Measurements from ENCODE around the gene OR5AU1. TPM values are rescaled to one million over a fixed set of nuclear protein-coding genes. Genes with fewer than 3 reads are reported as not detected.
A peak's percentile ranks its signal among the peaks of the same experiment; 100 is the strongest.

The OR5AU1 gene
- polyA plus RNA-seq, 2 of the 4 experiments (the other 2 are of a cell fraction) = not detected

DNA sequence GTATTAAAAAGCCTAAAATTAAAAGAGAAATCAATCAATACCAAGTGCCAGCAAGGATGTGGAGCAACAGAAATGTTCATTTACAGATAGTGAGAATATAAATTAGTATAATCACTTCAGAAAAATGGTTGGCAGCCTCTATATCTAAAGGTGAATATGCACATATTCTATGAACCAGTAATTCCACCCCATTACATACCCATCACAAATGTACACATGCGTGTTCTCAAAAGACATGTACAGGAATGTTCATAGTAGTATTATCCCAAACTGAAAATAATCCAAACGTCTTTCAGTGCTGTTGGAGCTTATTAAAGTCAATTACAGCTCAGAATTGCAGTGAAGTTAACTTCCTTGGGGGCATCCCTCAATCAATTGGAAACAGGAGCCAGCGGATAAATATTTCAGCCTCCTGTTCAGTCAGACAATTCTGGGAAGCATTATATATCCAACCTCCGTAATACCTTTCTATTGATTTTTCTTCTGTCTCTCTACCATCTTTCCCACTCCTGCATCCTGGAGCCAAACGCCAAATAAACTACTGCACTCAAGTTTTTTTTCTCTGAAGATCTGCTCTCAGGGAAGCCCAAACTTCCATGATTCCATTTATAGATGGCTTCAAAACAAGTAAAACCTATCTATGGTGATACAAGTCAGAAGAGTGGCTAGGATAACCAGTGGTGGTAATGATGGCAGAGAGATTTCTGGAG, 45.0 kb upstream of the OR5AU1 start (continued):
- TF ChIP-seq PBX3 (IDR thresholded peaks at IDR 0.05) (no peak), TFCP2L1 (CRISPR knock-in tag; IDR thresholded peaks at IDR 0.05) (no peak), EHF (CRISPR knock-in tag; IDR thresholded peaks at IDR 0.05) (no peak), ESRRA (IDR thresholded peaks at IDR 0.05; ENCODE audit: borderline replicate concordance, low read length) (no peak)

DNA sequence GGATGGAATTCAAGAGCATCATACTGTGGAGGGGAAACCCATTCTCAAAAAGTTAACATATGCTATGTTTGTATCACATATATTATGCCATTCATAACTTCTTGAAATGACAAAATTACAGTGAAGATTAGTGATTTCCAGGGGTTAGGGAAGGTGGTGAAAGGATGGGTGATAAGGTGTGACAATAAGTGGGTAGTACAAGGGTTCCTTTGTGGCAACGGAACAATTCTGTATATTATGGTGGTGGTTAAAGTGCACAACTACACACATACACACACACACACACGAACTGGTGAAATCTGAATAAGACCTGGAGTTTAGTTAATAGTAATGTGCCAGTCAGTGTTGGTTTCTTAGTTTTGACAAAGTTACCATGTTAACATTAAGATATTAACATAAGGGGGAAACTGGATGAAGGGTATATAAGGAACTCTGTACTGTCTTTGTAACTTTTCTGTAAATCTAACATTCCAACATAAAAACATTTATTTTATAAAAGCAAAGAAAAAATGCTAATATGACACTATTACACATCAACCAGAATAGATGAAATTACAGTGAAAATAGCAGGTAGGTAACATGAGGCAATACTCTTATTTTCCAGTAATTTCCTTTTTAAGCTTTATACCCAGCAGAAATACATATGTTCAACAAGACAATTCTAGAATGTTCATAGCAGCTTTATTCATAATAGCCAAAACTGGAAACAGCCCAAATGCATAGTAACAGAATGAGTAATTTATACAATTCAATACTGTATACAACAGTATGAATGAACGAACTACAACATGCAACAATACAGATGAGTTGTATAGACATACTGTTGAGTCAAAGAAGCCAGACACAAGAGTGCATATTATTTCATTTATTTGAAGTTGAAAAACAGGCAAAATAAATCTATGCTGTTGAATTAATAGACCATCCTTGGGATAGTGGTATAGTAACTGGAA, 44.0 kb upstream of the OR5AU1 start:
- no peak for DNase-seq (ENCODE audit: low read depth in 1 of 2, low spot score in 1 of 2)
- ChIA-PET POLR2A (no interaction called here), CTCF (no interaction called here)
- TF ChIP-seq MAFK (IDR thresholded peaks at IDR 0.05; ENCODE audit: partially characterized antibody) = peak; percentile 29
- TF ChIP-seq, protein P1, sequence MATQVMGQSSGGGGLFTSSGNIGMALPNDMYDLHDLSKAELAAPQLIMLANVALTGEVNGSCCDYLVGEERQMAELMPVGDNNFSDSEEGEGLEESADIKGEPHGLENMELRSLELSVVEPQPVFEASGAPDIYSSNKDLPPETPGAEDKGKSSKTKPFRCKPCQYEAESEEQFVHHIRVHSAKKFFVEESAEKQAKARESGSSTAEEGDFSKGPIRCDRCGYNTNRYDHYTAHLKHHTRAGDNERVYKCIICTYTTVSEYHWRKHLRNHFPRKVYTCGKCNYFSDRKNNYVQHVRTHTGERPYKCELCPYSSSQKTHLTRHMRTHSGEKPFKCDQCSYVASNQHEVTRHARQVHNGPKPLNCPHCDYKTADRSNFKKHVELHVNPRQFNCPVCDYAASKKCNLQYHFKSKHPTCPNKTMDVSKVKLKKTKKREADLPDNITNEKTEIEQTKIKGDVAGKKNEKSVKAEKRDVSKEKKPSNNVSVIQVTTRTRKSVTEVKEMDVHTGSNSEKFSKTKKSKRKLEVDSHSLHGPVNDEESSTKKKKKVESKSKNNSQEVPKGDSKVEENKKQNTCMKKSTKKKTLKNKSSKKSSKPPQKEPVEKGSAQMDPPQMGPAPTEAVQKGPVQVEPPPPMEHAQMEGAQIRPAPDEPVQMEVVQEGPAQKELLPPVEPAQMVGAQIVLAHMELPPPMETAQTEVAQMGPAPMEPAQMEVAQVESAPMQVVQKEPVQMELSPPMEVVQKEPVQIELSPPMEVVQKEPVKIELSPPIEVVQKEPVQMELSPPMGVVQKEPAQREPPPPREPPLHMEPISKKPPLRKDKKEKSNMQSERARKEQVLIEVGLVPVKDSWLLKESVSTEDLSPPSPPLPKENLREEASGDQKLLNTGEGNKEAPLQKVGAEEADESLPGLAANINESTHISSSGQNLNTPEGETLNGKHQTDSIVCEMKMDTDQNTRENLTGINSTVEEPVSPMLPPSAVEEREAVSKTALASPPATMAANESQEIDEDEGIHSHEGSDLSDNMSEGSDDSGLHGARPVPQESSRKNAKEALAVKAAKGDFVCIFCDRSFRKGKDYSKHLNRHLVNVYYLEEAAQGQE (IDR thresholded peaks at IDR 0.05) = peak; percentile 36; the same call in 1 of the 2 replicates
- peak; percentile 41; the same call in 1 of the 2 replicates for TF ChIP-seq POLR2AphosphoS2 (conservative IDR thresholded peaks at IDR 0.05; ENCODE audit: low read length)
- TF ChIP-seq CEBPB (IDR thresholded peaks at IDR 0.05) = no peak
- peak; percentile 46; the same call in 1 of the 2 replicates for TF ChIP-seq HOXA7 (CRISPR knock-in tag; IDR thresholded peaks at IDR 0.05)
- no peak for TF ChIP-seq ZNF302 (CRISPR knock-in tag; IDR thresholded peaks at IDR 0.05)
- TF ChIP-seq GATA3 (IDR thresholded peaks at IDR 0.05; ENCODE audit: borderline replicate concordance) = no peak
- 69% methylated on average over 3 of the region's 3 CpGs for WGBS (ENCODE audit: missing lambda C conversion rate)
- FAIRE-seq = no peak
- Histone ChIP-seq H3K4me2 (no peak overlapping the region), H3K27ac (no peak overlapping the region), H3K4me1 (no peaks in the 10 kb centered on the region), H3K4me3 (no peak overlapping the region), H3K9me3 (peaks cover 5% of the 10 kb centered on the region; the same call in 1 of the 3 replicates)
- no peak for ATAC-seq

DNA sequence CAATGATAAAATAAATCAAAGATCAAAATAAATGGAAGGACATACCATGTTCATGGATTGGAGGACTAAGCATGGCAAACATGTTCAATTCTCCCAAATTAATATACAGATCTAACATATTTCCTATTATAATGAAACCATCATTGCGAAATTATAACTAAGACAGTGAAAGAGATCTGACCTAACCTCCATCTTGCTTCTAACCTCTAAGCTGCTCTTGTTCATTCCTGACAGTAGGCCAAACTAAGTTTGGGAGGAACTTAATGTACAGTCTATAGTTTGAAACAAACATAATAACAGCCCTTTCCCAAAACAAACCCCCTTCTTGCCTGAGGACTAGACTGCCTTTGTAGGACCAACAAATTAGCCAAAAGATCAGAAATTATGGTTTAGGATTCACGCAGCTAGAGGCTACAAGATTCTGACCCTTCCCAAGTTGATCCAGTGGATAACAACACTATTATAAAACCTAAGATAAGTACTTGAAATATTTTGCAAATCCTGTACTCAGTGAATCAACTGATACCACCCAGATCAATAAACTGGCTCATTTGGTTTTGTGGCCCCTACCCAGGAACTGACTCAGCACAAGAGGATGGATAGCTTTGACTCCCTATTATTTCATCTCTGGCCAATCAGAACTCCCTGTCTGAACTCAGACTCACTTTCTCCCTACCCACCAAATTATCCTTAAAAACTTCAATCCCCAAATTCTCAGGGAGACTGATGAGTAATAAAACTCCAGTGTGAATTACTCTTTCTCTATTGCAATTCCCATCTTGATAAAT, 41.7 kb upstream of the OR5AU1 start:
- DNase-seq (ENCODE audit: low read depth in 1 of 2, low spot score in 1 of 2) (no peak), FAIRE-seq (no peak), ATAC-seq (peak in 1 of 2 experiments; percentile 9; a peak in 2 of 6 replicates)
- ChIA-PET POLR2A (no interaction called here), CTCF (interaction anchor here (1.1 kb wide), 1 partner anchor 28 kb away, joined by 3 read pairs; no protein-coding TSS in a partner anchor)
- Histone ChIP-seq H3K4me1 (no peaks in the 10 kb centered on the region), H3K9me3 (peaks cover 5% of the 10 kb centered on the region; the same call in 1 of the 3 replicates), H3K27ac (no peak overlapping the region), H3K4me3 (no peak overlapping the region), H3K4me2 (no peak overlapping the region)
- TF ChIP-seq CEBPB (IDR thresholded peaks at IDR 0.05) (peak; percentile 16 to 53; a peak in 1 of 4 replicates), MAX (IDR thresholded peaks at IDR 0.05) (no peak), FOSB (CRISPR knock-in tag; IDR thresholded peaks at IDR 0.05) (peak; percentile 84), HOXA7 (CRISPR knock-in tag; IDR thresholded peaks at IDR 0.05) (peak; percentile 89; the same call in 1 of the 2 replicates), POLR2AphosphoS2 (conservative IDR thresholded peaks at IDR 0.05; ENCODE audit: low read length) (0 out of 2 replicates have a peak, but pooled peaks have one; percentile 64), MAZ (IDR thresholded peaks at IDR 0.05; ENCODE audit: borderline replicate concordance, low read depth, low read length) (no peak), POLR2A (IDR thresholded peaks at IDR 0.05; ENCODE audit: low read length) (no peak), JUN (IDR thresholded peaks at IDR 0.05) (0 out of 5 replicates have a peak, but pooled peaks of 1 of the 2 experiments have one; percentile 15), TFCP2L1 (CRISPR knock-in tag; IDR thresholded peaks at IDR 0.05) (peak; percentile 10; the same call in 1 of the 2 replicates), NR3C1 (IDR thresholded peaks at IDR 0.05) (no peak)
- WGBS (ENCODE audit: missing lambda C conversion rate) = 96% methylated on average over 2 of the region's 2 CpGs
